Glutamatergic neuron (in vitro differentiated cells): ENCODE results near the gene SIRT6. TPM values are rescaled to one million over a fixed set of nuclear protein-coding genes. Genes with fewer than 3 reads are reported as not detected.
"Not testable (repeated sequence)": the region's sequence is repeated elsewhere in the genome, so short reads cannot be mapped to it uniquely, and the experiment has no call there.

ENCODE experiments used
- DNase-seq: peaks from one replicate; pipeline ENCODE4 v3.0.0; 2022
- H3K27ac Mint-ChIP-seq: one replicate; pipeline ENCODE4 v1.8.0; 2020; ENCODE audit warnings: mild to moderate bottlenecking, mixed read lengths, inconsistent platforms; ENCODE audit not compliant: unreplicated experiment
- H3K27me3 Mint-ChIP-seq: one replicate; pipeline ENCODE4 v1.8.0; 2020; ENCODE audit warnings: mild to moderate bottlenecking, moderate library complexity, mixed read lengths, inconsistent platforms; ENCODE audit not compliant: unreplicated experiment
- H3K36me3 Mint-ChIP-seq: one replicate; pipeline ENCODE4 v1.8.0; 2020; ENCODE audit warnings: mild to moderate bottlenecking, mixed read lengths, inconsistent platforms; ENCODE audit not compliant: unreplicated experiment
- H3K4me1 Mint-ChIP-seq: one replicate; pipeline ENCODE4 v1.8.0; 2020; ENCODE audit warnings: mild to moderate bottlenecking, low read depth, mixed read lengths, inconsistent platforms; ENCODE audit not compliant: unreplicated experiment
- H3K4me3 Mint-ChIP-seq: one replicate; pipeline ENCODE4 v1.8.0; 2020; ENCODE audit warnings: mild to moderate bottlenecking, mixed read lengths, inconsistent platforms; ENCODE audit not compliant: unreplicated experiment
- H3K9me3 Mint-ChIP-seq: one replicate; pipeline ENCODE4 v1.8.0; 2020; ENCODE audit warnings: mild to moderate bottlenecking, moderate library complexity, mixed read lengths, inconsistent platforms; ENCODE audit not compliant: unreplicated experiment
- total RNA-seq: library from RNA; stranded (reverse); fragmentation: NEBNext Ultra II Directional; extraction: Animal tissue kit (Norgen Biotek cat#: 25700); gene quantifications from one replicate; pipeline ENCODE4 v1.2.1, GENCODE V29; 2021; ENCODE audit not compliant: unreplicated experiment
- TF ChIP-seq, protein P1 (sequence below): fragments of 200-600 bp; sonication (generic); IDR thresholded peaks from one replicate; pipeline ENCODE4 v1.5.0; 2021; ENCODE audit not compliant: partially characterized antibody, unreplicated experiment

Gene SIRT6
- total RNA-seq, 1 donor from 2014 or later, result 48.3 TPM

DNA sequence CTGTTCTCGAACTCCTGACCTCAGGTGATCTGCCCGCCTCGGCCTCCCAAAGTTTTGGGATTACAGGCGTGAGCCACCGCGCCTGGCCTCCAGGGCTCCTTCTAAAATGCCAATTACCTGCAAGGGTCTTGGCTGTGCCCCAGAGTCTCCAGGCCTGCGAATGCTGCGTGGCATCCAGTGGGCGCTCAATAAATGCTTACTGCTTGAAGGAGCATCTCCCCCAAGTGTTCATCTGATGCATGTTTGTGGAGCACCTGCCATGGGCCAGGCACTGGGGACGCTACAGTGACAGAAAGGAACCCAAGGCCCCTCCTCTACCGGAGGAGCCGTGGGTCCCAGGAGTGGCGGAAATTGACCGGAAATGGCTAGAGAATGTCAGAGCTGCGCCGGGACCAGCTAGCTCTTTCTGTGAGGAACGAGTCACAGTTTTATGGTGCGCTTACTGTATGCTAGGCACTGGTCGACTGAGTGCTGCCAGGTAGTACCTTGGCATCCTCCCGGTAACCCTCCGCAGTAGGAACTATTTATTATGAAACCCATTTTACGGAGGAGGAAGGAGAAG is 14.3 kb upstream of the SIRT6 start:
- peaks cover 18% of the 10 kb centered on the region for H3K4me1 Mint-ChIP-seq
- TF ChIP-seq, protein P1, sequence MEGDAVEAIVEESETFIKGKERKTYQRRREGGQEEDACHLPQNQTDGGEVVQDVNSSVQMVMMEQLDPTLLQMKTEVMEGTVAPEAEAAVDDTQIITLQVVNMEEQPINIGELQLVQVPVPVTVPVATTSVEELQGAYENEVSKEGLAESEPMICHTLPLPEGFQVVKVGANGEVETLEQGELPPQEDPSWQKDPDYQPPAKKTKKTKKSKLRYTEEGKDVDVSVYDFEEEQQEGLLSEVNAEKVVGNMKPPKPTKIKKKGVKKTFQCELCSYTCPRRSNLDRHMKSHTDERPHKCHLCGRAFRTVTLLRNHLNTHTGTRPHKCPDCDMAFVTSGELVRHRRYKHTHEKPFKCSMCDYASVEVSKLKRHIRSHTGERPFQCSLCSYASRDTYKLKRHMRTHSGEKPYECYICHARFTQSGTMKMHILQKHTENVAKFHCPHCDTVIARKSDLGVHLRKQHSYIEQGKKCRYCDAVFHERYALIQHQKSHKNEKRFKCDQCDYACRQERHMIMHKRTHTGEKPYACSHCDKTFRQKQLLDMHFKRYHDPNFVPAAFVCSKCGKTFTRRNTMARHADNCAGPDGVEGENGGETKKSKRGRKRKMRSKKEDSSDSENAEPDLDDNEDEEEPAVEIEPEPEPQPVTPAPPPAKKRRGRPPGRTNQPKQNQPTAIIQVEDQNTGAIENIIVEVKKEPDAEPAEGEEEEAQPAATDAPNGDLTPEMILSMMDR, result no peak
- H3K4me3 Mint-ChIP-seq, result peak overlapping the region; percentile 98
- H3K27ac Mint-ChIP-seq, result no peak overlapping the region
- H3K9me3 Mint-ChIP-seq, result peaks cover 13% of the 10 kb centered on the region
- H3K36me3 Mint-ChIP-seq, result peaks cover 8% of the 10 kb centered on the region
- no peak for DNase-seq
- peaks cover 17% of the 10 kb centered on the region for H3K27me3 Mint-ChIP-seq

DNA sequence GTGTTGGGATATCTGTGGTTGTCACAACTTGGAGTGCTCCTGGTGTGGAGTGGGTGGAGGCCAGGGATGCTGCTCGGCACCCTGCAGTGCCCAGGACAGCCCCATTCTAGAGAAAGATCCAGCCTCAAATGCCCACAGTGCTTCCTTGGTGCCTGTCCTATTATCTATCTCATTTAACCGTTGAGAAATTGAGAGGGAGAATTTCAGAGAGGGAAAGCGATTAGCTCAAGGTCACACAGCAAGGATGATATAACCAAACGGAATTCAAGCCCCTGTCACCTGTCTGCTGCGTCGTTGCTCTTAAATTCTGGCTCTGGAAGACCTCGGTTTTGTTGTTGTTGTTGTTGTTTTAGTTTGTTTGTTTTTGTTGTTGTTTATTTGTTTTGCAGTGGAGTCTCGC is 13.6 kb upstream of the SIRT6 start:
- Mint-ChIP-seq H3K4me3 (no peak overlapping the region), H3K27ac (no peak overlapping the region), H3K27me3 (peaks cover 16% of the 10 kb centered on the region), H3K4me1 (peaks cover 18% of the 10 kb centered on the region), H3K36me3 (peaks cover 8% of the 10 kb centered on the region), H3K9me3 (peaks cover 12% of the 10 kb centered on the region)
- TF ChIP-seq, protein P1, result no peak
- no peak for DNase-seq

DNA sequence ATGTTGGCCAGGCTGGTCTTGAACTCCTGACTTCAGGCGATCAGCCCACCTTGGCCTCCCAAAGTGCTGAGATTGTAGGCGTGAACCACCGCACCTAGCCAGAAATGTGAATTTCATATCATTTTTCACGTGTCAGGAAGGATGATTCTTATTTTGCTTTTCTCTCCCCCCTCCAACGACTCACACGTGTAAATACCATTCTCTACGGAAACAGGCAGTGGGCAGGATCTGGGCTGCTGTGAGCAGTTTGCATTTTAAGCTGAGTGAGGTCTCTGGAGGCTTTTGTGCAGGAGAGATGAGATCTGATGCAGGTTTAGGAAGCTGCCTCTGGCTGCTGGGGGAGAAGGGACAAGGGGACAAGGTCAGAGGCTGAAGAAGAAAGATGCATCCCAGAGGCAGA is 12.0 kb upstream of the SIRT6 start:
- peaks cover 13% of the 10 kb centered on the region for H3K27me3 Mint-ChIP-seq
- H3K9me3 Mint-ChIP-seq, result peaks cover 13% of the 10 kb centered on the region
- TF ChIP-seq, protein P1, result no peak
- DNase-seq, result no peak
- peak overlapping the region; percentile 16 for H3K27ac Mint-ChIP-seq
- peaks cover 20% of the 10 kb centered on the region for H3K4me1 Mint-ChIP-seq
- peak overlapping the region; percentile 49 for H3K4me3 Mint-ChIP-seq
- peaks cover 8% of the 10 kb centered on the region for H3K36me3 Mint-ChIP-seq

DNA sequence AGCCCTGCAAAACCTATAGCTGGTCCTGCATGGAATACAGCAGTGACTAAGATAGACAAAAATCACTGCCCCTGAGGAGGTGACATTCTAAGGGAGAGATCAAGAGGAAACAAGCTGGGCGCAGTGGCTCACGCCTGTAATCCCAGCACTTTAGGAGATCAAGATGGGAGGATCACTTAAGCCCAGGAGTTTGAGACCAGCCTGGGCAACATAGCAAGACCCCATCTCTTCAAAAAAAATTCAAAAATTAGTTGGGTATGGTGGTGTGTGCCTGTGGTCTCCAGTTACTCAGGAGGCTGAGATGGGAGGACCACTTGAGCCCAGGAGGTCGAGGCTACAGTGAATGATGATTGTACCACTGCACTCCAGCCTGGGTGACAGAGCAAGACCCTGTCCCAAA is 10.2 kb upstream of the SIRT6 start:
- H3K4me3 Mint-ChIP-seq, H3K9me3 Mint-ChIP-seq, DNase-seq, H3K36me3 Mint-ChIP-seq, H3K27me3 Mint-ChIP-seq, H3K27ac Mint-ChIP-seq: not testable (repeated sequence)
- H3K4me1 Mint-ChIP-seq, result peaks cover 18% of the 10 kb centered on the region

DNA sequence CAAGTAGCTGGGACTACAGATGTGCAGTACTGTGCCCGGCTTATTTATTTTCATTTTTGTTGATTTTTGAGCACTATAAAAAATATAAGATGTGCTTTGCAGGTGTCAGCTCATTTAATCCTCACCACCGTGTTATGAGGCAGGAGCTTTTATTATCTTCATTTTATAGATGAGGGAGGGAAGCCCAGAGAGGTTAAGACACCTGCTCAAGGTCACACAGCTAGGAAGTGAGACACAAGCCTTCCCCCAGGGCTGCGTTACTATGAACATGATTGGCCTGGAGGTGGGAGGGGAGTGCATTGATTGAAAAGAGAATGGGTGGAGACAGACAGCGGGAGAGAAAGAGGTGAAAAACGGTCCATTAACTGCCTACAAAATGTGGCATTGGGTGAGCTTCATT is 7.3 kb upstream of the SIRT6 start:
- TF ChIP-seq, protein P1, result no peak
- no peak overlapping the region for H3K27ac Mint-ChIP-seq
- peaks cover 14% of the 10 kb centered on the region for H3K4me1 Mint-ChIP-seq
- H3K36me3 Mint-ChIP-seq, result no peaks in the 10 kb centered on the region
- H3K4me3 Mint-ChIP-seq, result no peak overlapping the region
- H3K9me3 Mint-ChIP-seq, result peaks cover 12% of the 10 kb centered on the region
- H3K27me3 Mint-ChIP-seq, result peaks cover 11% of the 10 kb centered on the region
- no peak for DNase-seq
